Breast epithelium (tissue), 4 donors: ENCODE results near the gene CIROP. TPM values are rescaled to one million over a fixed set of nuclear protein-coding genes. Genes with fewer than 3 reads are reported as not detected.

ENCODE experiments used
- DNase-seq, 2 donors: peaks; one replicate each; pipeline ENCODE4 v3.0.0-alpha.2; 2019; ENCODE audit warnings: low spot score in 2 of 2
- H3K27ac ChIP-seq, 2 donors: fragments of 200-600 bp; sonication (generic) in 1 of 2; one replicate each; pipeline ENCODE4 v1.5.1; 2016 to 2019; ENCODE audit warnings: mild to moderate bottlenecking in 1 of 2
- H3K27me3 ChIP-seq, 2 donors: fragments of 200-600 bp; sonication (generic) in 1 of 2; one replicate each; pipeline versions ENCODE4 v1.5.1 to v1.6.0; 2017 to 2019; ENCODE audit warnings: control low read depth in 1 of 2, mild to moderate bottlenecking in 1 of 2
- H3K36me3 ChIP-seq: fragments of 200-600 bp; one replicate; pipeline ENCODE4 v1.5.1; 2019
- H3K4me1 ChIP-seq, 2 donors: fragments of 200-600 bp; sonication (generic); one replicate each; pipeline ENCODE4 v1.5.1; 2016 to 2019; ENCODE audit warnings: control low read depth in 1 of 2
- H3K4me3 ChIP-seq, 3 donors: fragments of 200-600 bp; sonication (generic); 1 replicate in 2 of 3; 2 replicates in 1 of 3; pipeline ENCODE4 v1.5.1; 2016 to 2019; ENCODE audit warnings: mild to moderate bottlenecking in 3 of 3, moderate library complexity in 2 of 3
- H3K9me3 ChIP-seq, 2 donors: fragments of 200-600 bp; sonication (generic) in 1 of 2; one replicate each; pipeline ENCODE4 v1.5.1; 2016 to 2019; ENCODE audit warnings: control low read depth in 1 of 2
- POLR2A ChIP-seq: fragments of 450-650 bp; IDR thresholded peaks from one replicate; pipeline ENCODE4 v1.6.1; 2016; ENCODE audit warnings: antibody characterized with exemption, mild to moderate bottlenecking, moderate library complexity
- POLR2AphosphoS5 ChIP-seq, 3 donors: sonication (generic); formaldehyde crosslinking; IDR thresholded peaks; one replicate each; pipeline ENCODE4 v1.6.1; 2017; ENCODE audit warnings: antibody characterized with exemption in 3 of 3
- intact Hi-C: fragments of 100-400 bp; cut with DNase I; formaldehyde crosslinking; loops from one replicate; pipeline ENCODE4 v1.15.1; 2023; ENCODE audit warnings: low total_unique reads
- total RNA-seq, 3 donors: library from RNA; depleted of rRNA; stranded (reverse); fragments of >200 nt; gene quantifications; one replicate each; pipeline ENCODE4 v1.1.0, GENCODE V29; 2016
- TF ChIP-seq, protein P1 (sequence below), 3 donors: fragments of 450-650 bp; IDR thresholded peaks; one replicate each; pipeline ENCODE4 v1.5.1; 2016 to 2017; ENCODE audit warnings: antibody characterized with exemption in 3 of 3, mild to moderate bottlenecking in 3 of 3, moderate library complexity in 3 of 3

The CIROP gene
- total RNA-seq, 3 donors from 2014 or later = not detected

DNA sequence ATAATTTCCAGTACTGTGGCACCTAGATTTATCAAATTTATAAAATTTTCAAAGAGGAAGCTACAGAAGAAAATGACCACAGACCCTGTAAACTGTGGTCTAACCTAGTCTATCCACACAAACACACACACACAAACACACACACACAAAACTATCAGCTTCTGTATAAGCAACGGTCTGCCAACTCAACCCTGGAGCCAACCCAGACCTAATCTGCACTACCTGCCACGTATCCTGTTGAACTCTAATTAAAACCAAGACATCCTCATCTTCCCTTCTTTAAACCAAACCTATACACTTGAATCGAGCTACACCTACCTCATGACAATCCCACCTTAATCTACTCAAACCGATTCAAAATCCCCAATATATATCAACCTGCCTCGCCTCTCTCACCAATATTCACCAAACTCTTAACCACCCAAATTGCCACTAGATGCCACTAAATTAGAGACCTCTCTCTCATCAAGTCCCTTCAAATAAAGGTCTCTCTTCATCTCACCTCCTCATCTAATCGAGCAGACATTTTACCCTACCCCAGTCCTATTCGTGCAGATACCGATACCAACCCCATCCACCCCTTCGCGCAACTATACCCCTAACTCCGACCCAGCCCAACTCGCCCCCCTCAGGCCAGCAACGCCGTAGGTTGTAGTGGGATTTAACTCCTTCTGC lies 10.7 kb downstream of the CIROP start:
- Histone ChIP-seq H3K27ac (peak overlapping the region; percentile 96 to 98), H3K4me1 (peaks cover 0 to 16% of the 10 kb centered on the region in 2 donors), H3K4me3 (peak overlapping the region; percentile 68 to 80 (median 74)), H3K27me3 (no peaks in the 10 kb centered on the region), H3K9me3 (no peaks in the 10 kb centered on the region), H3K36me3 (no peaks in the 10 kb centered on the region)
- DNase-seq = no peak
- intact Hi-C loops = no loop called here
- TF ChIP-seq POLR2AphosphoS5 (IDR thresholded peaks at IDR 0.05) (no peak), POLR2A (no peak)
- TF ChIP-seq, protein P1, sequence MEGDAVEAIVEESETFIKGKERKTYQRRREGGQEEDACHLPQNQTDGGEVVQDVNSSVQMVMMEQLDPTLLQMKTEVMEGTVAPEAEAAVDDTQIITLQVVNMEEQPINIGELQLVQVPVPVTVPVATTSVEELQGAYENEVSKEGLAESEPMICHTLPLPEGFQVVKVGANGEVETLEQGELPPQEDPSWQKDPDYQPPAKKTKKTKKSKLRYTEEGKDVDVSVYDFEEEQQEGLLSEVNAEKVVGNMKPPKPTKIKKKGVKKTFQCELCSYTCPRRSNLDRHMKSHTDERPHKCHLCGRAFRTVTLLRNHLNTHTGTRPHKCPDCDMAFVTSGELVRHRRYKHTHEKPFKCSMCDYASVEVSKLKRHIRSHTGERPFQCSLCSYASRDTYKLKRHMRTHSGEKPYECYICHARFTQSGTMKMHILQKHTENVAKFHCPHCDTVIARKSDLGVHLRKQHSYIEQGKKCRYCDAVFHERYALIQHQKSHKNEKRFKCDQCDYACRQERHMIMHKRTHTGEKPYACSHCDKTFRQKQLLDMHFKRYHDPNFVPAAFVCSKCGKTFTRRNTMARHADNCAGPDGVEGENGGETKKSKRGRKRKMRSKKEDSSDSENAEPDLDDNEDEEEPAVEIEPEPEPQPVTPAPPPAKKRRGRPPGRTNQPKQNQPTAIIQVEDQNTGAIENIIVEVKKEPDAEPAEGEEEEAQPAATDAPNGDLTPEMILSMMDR (IDR thresholded peaks at IDR 0.05) = no peak

DNA sequence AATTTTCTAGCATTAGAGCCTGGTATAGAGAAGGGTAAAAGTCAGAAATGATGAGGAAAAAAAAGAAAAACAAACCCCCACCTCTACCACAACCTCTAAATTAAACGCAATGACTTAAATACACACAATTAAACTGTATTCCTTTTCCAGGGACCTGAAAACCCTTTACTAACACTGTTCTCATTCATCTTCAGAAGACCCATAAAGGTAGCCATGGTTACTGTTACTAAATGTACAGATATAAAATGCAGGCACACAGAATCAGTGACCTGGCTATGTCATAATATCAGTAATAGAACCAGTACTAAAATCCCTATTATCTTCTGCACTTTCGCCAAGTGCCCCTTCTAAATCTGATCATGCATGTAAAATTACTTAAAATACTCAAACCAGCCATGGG lies 11.3 kb downstream of the CIROP start:
- Histone ChIP-seq H3K4me3 (peak overlapping the region; percentile 68 to 80 (median 74)), H3K4me1 (peaks cover 0 to 16% of the 10 kb centered on the region in 2 donors), H3K9me3 (no peaks in the 10 kb centered on the region), H3K36me3 (no peaks in the 10 kb centered on the region), H3K27ac (no peak overlapping the region), H3K27me3 (no peaks in the 10 kb centered on the region)
- DNase-seq = no peak
- TF ChIP-seq POLR2AphosphoS5 (IDR thresholded peaks at IDR 0.05) (no peak), POLR2A (no peak)
- TF ChIP-seq, protein P1 (IDR thresholded peaks at IDR 0.05) = no peak
- intact Hi-C loops = no loop called here

DNA sequence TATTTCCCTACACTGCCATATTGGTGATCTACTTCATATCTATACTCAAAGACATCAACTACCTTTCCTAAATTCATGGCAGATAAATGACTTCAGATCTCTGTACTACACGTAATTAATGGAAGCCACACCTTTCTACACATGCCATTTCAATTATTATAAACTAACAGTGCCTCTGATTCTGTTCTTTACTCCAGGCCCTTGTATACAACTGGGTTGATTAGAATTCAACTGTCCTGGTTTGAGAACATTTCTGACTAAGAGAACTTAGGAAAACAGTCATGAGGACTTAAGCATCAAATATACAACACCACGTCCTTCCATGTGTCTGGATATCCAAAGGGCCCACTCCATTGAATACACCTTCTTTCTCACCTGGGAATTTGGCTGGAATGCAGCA lies 11.7 kb downstream of the CIROP start:
- H3K4me1 ChIP-seq = peaks cover 0 to 16% of the 10 kb centered on the region in 2 donors
- no peaks in the 10 kb centered on the region for H3K9me3 ChIP-seq
- no peaks in the 10 kb centered on the region for H3K27me3 ChIP-seq
- no peaks in the 10 kb centered on the region for H3K36me3 ChIP-seq
- intact Hi-C loops = no loop called here
- no peak for DNase-seq
- H3K27ac ChIP-seq = no peak overlapping the region
- H3K4me3 ChIP-seq = peak overlapping the region in 2 of 3 donors; percentile 74 to 80
- no peak for TF ChIP-seq POLR2A

DNA sequence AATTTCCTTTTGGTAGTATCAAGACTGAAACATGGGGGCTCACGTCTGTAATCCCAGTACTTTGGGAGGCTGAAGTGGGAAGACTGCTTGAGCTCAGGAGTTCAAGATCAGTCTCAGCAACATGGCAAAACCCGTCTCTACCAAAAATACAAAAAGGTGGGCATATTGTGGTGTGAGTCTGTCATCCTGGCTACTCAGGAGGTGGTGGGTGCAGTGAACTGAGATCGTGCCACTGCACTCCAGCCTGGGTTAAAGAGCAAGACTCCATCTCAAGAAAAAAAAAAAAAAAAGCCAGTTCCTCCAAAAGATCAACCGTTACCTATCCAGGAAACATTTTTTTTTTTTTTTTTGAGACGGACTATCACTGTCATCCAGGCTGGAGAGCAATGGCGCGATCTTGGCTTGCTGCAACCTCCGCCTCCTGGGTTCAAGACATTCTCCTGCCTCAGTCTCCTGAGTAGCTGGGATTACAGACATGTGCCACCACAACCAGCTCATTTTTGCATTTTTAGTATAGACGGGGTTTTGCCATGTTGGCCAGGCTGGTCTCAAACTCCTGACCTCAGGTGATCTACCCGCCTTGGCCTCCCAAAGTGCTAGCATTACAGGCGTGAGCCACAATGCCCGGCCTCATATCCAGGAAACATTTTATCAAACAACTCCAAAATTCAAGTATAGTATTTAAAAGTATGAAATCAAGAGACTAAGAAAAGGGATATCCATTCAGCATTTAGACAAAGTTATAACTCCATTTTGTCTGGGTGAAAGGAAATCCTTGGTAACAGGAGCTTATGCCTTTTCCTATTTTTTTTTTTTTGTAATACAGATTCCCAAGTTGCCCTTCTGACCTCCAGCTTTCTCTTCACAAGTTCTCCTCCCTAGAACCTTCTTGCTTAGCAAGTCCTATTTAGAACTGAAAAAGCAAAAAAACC lies 13.2 kb downstream of the CIROP start:
- peaks cover 0 to 12% of the 10 kb centered on the region in 2 donors for H3K4me1 ChIP-seq
- DNase-seq = no peak

GRCh38 chr14:23090254-23090636 lies 14.5 kb downstream of the CIROP start:
- H3K4me3 ChIP-seq = no peak overlapping the region
- H3K36me3 ChIP-seq = peaks cover 5% of the 10 kb centered on the region
- DNase-seq = no peak
- TF ChIP-seq POLR2AphosphoS5 (IDR thresholded peaks at IDR 0.05) (no peak), POLR2A (no peak)
- TF ChIP-seq, protein P1 (IDR thresholded peaks at IDR 0.05) = no peak
- intact Hi-C loops = no loop called here
- no peak overlapping the region for H3K27ac ChIP-seq
- H3K4me1 ChIP-seq = peaks cover 0 to 12% of the 10 kb centered on the region in 2 donors
- H3K27me3 ChIP-seq = no peaks in the 10 kb centered on the region
- no peaks in the 10 kb centered on the region for H3K9me3 ChIP-seq

More for the DNA sequence above, 13.2 kb downstream of the CIROP start:
- no peaks in the 10 kb centered on the region for H3K27me3 ChIP-seq
- intact Hi-C loops = no loop called here
- no peak for TF ChIP-seq POLR2AphosphoS5 (IDR thresholded peaks at IDR 0.05)
- TF ChIP-seq, protein P1 (IDR thresholded peaks at IDR 0.05) = no peak
- no peak for TF ChIP-seq POLR2A
- H3K9me3 ChIP-seq = no peaks in the 10 kb centered on the region
- peaks cover 5% of the 10 kb centered on the region for H3K36me3 ChIP-seq
- no peak overlapping the region for H3K27ac ChIP-seq
- H3K4me3 ChIP-seq = no peak overlapping the region
